HG03280 (cell line): ENCODE data around the gene UCN3.

Experiments
- ATAC-seq: cut with Tn5 transposase; IDR thresholded peaks from one replicate; pipeline ENCODE4 v1.9.1; 2021; ENCODE audit warnings: mild to moderate bottlenecking, moderate library complexity; ENCODE audit not compliant: unreplicated experiment

UCN3 gene, protein sequence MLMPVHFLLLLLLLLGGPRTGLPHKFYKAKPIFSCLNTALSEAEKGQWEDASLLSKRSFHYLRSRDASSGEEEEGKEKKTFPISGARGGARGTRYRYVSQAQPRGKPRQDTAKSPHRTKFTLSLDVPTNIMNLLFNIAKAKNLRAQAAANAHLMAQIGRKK

GRCh38 chr10:5364890-5365338, at the start of gene UCN3:
TSS of gene UCN3 (plus strand) at chr10:5364966. CDS start at chr10:5373721, 8,755 bp downstream.
- no peak for ATAC-seq

- peak; percentile 59 for ATAC-seq
Measured at GRCh38 chr10:5317547-5318107, 47.1 kb upstream of the UCN3 start.

DNA sequence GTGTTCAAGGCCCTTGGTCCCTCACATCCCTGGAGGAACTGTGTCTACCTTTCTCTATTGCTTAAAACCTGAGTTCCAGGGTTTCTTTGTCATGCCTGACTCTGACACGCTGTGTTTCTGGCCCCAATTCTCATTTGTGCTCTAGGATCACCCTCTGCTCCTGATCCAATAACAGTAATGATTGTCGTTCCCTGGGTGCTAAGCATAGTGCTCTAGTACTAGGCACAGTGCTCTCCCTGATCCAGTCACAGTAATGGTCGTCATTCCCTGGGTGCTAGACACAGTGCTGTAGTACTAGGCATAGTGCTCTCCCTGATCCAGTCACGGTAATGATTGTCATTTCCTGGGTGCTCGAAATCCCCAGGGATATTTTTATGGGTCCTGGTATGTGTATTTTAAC, 46.6 kb upstream of the UCN3 start:
- ATAC-seq, result peak; percentile 12

DNA sequence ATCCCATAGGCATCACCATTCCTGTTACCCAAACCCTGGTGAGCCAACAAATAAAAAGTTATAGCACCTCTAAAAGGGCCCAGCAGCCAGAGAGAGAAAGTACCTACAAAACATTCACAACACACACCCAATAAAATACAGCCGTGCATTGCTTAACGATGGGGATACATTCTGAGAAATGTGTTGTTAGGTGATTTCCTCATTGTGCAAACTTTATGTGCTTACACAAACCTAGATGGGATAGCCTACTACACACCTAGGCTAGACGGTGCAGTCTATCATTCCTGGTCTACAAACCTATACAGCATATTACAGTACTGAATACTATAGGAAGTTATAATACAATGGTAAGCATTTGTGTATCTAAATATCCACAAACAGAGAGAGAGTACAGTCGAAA, 44.9 kb upstream of the UCN3 start:
- no peak for ATAC-seq

- ATAC-seq, result no peak
Measured at GRCh38 chr10:5321273-5321672, 43.5 kb upstream of the UCN3 start.

GRCh38 chr10:5323446-5323845, 41.3 kb upstream of the UCN3 start:
- no peak for ATAC-seq

- no peak for ATAC-seq
Measured at GRCh38 chr10:5325076-5325475, 39.7 kb upstream of the UCN3 start.

- no peak for ATAC-seq
Measured at GRCh38 chr10:5334196-5334880, 30.4 kb upstream of the UCN3 start.

GRCh38 chr10:5338010-5338409, 26.8 kb upstream of the UCN3 start:
- ATAC-seq, result no peak

GRCh38 chr10:5343092-5343491, 21.7 kb upstream of the UCN3 start:
- no peak for ATAC-seq

DNA sequence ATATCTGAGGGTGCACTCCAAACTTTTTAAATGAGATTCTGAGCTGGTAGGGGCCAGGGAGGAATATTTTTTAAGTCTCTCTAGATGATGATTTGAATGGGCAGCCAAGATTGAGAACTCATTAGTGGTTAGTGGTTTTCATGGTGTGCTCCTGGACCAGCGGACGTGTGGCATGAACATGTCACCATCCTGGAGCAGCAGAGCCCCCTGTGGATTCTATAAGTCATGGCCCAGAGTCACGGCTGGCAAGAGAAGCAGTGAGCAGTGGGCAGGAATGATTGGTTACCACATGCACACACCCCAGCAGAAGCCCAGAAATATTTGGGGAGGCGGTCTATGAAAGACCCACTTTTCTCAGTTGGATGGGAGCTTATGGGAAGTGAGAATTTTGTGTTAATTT, 21.2 kb upstream of the UCN3 start:
- ATAC-seq, result no peak

- no peak for ATAC-seq
Measured at GRCh38 chr10:5343979-5344378, 20.8 kb upstream of the UCN3 start.

DNA sequence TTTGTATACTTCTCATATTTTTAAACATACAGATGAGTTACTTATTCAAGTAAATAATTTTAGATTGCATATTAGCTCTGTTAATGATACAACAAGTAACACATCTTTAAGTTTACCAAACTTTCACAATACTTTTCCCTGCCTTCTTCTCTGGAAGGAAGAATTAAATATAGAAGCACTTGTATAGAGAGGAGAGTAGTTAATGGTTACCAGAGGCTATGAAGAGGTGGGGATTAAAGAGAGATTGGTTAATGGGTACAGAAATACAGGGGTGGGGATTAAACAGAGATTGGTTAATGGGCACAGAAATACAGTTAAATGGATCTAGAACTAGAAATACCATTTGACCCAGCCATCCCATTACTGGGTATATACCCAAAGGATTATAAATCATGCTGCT, 20.0 kb upstream of the UCN3 start:
- no peak for ATAC-seq

- ATAC-seq, result no peak
Measured at GRCh38 chr10:5346881-5347280, 17.9 kb upstream of the UCN3 start.

- ATAC-seq, result no peak
Measured at GRCh38 chr10:5349362-5349761, 15.4 kb upstream of the UCN3 start.

DNA sequence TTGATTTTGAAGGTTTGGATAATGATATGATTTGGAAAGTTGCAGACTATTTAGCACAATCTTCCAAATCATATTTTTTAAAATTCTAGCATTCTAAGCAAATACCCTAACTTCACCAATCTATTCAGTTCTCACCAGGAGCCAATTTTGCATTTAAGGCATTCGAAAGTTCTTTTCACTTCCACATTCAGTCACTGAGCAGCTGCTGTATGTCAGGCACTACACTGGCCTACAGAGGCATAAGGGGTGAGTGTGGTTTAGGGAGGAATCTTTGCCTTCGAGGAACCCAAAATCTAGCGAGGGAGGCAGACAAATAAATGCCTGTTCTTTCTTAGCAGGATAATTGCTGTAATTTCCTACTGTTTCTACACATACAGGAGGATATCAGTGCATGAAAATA, 10.7 kb upstream of the UCN3 start:
- ATAC-seq, result no peak

DNA sequence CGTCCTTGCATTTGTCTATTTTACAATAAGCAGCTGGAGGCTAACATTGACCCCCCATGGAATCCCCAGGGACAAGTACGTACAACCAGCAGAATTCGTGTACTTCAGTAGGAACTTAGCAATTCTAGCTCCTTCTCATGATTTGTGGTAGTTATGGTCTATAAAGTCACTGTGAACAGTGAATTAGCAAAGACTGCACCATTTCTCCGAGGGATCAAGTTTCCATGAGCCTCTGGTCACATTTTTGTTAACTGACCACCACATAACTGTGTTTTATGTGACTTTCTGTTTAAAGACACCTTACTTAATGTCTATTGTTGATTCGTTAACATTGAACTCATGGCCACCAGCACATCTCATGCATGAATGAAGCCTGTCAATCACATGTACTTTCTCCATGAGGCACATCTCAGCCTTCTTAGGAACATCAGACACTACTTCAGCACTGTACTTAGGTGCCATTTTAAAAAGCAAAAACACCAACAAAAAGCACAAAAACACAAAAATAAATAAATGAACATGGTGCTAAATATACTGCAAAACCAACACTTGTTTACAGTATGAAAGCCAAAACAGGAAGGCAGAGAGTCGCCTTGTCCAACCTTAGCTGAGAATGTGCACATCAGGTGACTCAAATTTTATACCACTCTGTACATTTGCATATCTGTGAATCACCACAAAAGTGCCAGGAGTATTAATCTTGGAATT, 9.0 kb upstream of the UCN3 start:
- no peak for ATAC-seq

- no peak for ATAC-seq
Measured at GRCh38 chr10:5356302-5356763, 8.4 kb upstream of the UCN3 start.

DNA sequence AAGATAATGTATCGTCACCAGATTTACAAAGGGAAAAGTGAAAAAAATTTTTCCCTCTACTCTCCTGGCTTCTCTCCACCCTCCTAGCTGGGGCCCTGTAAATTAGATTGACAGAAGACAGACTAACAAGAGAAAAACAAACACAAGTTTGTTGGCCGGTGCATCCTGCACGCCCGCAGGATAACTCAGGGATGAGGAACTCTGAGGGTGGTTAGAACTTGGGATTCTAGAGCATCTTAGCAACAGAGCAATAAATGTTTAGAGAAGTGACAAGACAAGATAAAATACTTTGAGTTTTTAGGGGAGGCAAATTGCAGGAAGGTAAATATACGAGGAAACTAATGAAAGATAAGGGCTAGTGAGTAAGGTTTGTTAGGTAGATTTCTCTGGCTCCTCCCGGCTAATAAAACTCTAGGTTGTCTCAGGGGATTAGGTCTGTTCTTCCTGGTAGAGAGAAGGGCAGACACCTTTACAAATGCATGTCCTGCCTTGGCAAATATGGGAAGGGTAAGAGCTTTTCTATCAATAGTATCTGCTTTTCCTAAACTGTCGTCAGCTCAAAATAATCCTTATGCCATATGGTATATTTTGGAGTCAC, 4.3 kb upstream of the UCN3 start:
- ATAC-seq, result no peak

GRCh38 chr10:5361966-5362365, 2.8 kb upstream of the UCN3 start:
- no peak for ATAC-seq

GRCh38 chr10:5362873-5363272, 1.9 kb upstream of the UCN3 start:
- no peak for ATAC-seq
